A673 (cell line): ENCODE results near the gene SEL1L3.

Experiments used
- CTCF ChIP-seq: fragments of 300-800, 200-600 bp; sonication (generic); conservative IDR thresholded peaks from 2 replicates; pipeline ENCODE4 v1.5.1; 2017; ENCODE audit warnings: low read depth, mild to moderate bottlenecking, antibody characterized with exemption, low read length, moderate library complexity, mixed read lengths
- EZH2 ChIP-seq: fragments of 200-600 bp; sonication (generic); IDR thresholded peaks from 2 replicates; pipeline ENCODE4 v1.6.1; 2017; ENCODE audit warnings: borderline replicate concordance, low read depth, mild to moderate bottlenecking, mixed read lengths, antibody characterized with exemption, low read length; ENCODE audit not compliant: poor library complexity, severe bottlenecking

- TF ChIP-seq CTCF (no peak), EZH2 (no peak)
These were observed 109.5 kb downstream of the SEL1L3 start for GRCh38 chr4:25753239-25753638.
